GM12878 (cell line): Measurements from ENCODE around the gene SMARCE1. TPM values are rescaled to one million over a fixed set of nuclear protein-coding genes. Genes with fewer than 3 reads are reported as not detected.

Experiments used
- ASH2L ChIP-seq: fragments of 300-600, 200-600 bp; sonication (generic); IDR thresholded peaks from 2 replicates; pipeline ENCODE4 v1.6.1; 2017; ENCODE audit warnings: low read depth, mild to moderate bottlenecking, borderline replicate concordance
- BACH1 ChIP-seq: fragments of 450-650 bp; IDR thresholded peaks from 2 replicates; pipeline ENCODE4 v1.6.1; 2017; ENCODE audit warnings: mild to moderate bottlenecking, borderline replicate concordance
- HDAC2 ChIP-seq: fragments of 200-600 bp; sonication (generic); IDR thresholded peaks from 2 replicates; pipeline ENCODE4 v1.6.1; 2017
- IKZF1 ChIP-seq: fragments of 450-650 bp; conservative IDR thresholded peaks from 2 replicates; pipeline ENCODE4 v1.6.1; 2017; ENCODE audit warnings: antibody characterized with exemption, mild to moderate bottlenecking
- MTA2 ChIP-seq: fragments of 450-650 bp; IDR thresholded peaks from 2 replicates; pipeline ENCODE4 v1.6.1; 2016; ENCODE audit warnings: low read depth, mild to moderate bottlenecking, moderate library complexity
- PML ChIP-seq: IDR thresholded peaks from 2 replicates; pipeline ENCODE4 v1.6.1; 2012; ENCODE audit warnings: low read length, inconsistent platforms
- RAD21 ChIP-seq: IDR thresholded peaks from 2 replicates; pipeline ENCODE4 v1.6.1; 2011; ENCODE audit warnings: mild to moderate bottlenecking, low read depth, low read length, moderate library complexity; ENCODE audit not compliant: insufficient read depth
- RBBP5 ChIP-seq: fragments of 200-600 bp; sonication (generic); conservative IDR thresholded peaks from 2 replicates; pipeline ENCODE4 v1.6.1; 2016
- RELA ChIP-seq: fragments of 450-650 bp; IDR thresholded peaks from 2 replicates; pipeline ENCODE4 v1.8.0; 2014; ENCODE audit warnings: borderline replicate concordance; ENCODE audit not compliant: partially characterized antibody
- RFX5 ChIP-seq: IDR thresholded peaks from 2 replicates; pipeline ENCODE4 v1.6.1; 2011; ENCODE audit warnings: low read depth, low read length, improper control_type of control experiment
- SREBF2 ChIP-seq: IDR thresholded peaks from 2 replicates; pipeline ENCODE4 v1.6.1; 2012; ENCODE audit warnings: mild to moderate bottlenecking, low read length
- TBL1XR1 ChIP-seq: IDR thresholded peaks from 2 replicates; pipeline ENCODE4 v1.6.1; 2012; ENCODE audit warnings: low read depth, low read length, improper control_type of control experiment
- YY1 ChIP-seq: IDR thresholded peaks from 2 replicates; pipeline ENCODE4 v1.6.1; 2011; ENCODE audit warnings: low read depth, mild to moderate bottlenecking, low read length
- ZBED1 ChIP-seq: IDR thresholded peaks from 2 replicates; pipeline ENCODE4 v1.6.1; 2016; ENCODE audit warnings: borderline replicate concordance
- ZNF217 ChIP-seq: fragments of 450-650 bp; IDR thresholded peaks from 2 replicates; pipeline ENCODE4 v1.6.1; 2017; ENCODE audit warnings: antibody characterized with exemption, mild to moderate bottlenecking
- polyA plus RNA-seq, 11 experiments: library from polyadenylated mRNA; depleted of rRNA in 4 of 11; unstranded in 6 of 11; stranded (reverse) in 5 of 11; fragments of >200 nt; fragmentation: Nextera tagmentation in 4 of 11; fragmentation: Illumina TruSeq in 1 of 11; extraction: Ambion mirVana in 4 of 11; extraction: Trizol in 1 of 11; gene quantifications; 1 replicate in 1 of 11; 2 replicates in 10 of 11; pipeline versions ENCODE4 v1.2.1 to v1.2.3, GENCODE V29; 2011 to 2016; ENCODE audit warnings: inconsistent platforms in 2 of 11, missing spikeins in 2 of 11, low read depth in 1 of 11
- total RNA-seq, 4 experiments: library from RNA; depleted of rRNA in 3 of 4; stranded (reverse); fragments of >200 nt in 3 of 4; fragmentation: Illumina TruSeq in 1 of 4; extraction: Trizol in 1 of 4; gene quantifications; 2 replicates each; pipeline versions ENCODE4 v1.2.1 to v1.2.3, GENCODE V29; 2013 to 2021
- TF ChIP-seq, protein P1 (sequence below): IDR thresholded peaks from 2 replicates; pipeline ENCODE4 v1.6.1; 2011; ENCODE audit warnings: low read depth, low read length, improper control_type of control experiment, borderline replicate concordance
- TF ChIP-seq, protein P2 (sequence below): fragments of 450-650 bp; IDR thresholded peaks from 2 replicates; pipeline ENCODE4 v1.6.1; 2016; ENCODE audit warnings: mild to moderate bottlenecking
- TF ChIP-seq, protein P3 (sequence below): fragments of 450-650 bp; formaldehyde crosslinking; IDR thresholded peaks from 2 replicates; pipeline ENCODE4 v1.4.0; 2022; ENCODE audit warnings: mild to moderate bottlenecking, moderate library complexity
- TF ChIP-seq, protein P4 (sequence below): fragments of 450-650 bp; IDR thresholded peaks from 2 replicates; pipeline ENCODE4 v1.6.1; 2014; ENCODE audit warnings: mild to moderate bottlenecking
- TF ChIP-seq, protein P5 (sequence below): fragments of 150-350 bp; IDR thresholded peaks from 2 replicates; pipeline ENCODE4 v1.6.1; 2016; ENCODE audit warnings: low read depth, low read length
- TF ChIP-seq, protein P6 (sequence below): IDR thresholded peaks from 2 replicates; pipeline ENCODE4 v1.6.1; 2011; ENCODE audit warnings: mild to moderate bottlenecking, low read depth, low read length, moderate library complexity; ENCODE audit not compliant: insufficient replicate concordance

The SMARCE1 gene
- total and polyA plus RNA-seq, 10 of the 15 experiments (the other 5 are each of a cell fraction or from before 2014, with no cell fraction given): 87.9 to 191 (median 132) TPM

DNA sequence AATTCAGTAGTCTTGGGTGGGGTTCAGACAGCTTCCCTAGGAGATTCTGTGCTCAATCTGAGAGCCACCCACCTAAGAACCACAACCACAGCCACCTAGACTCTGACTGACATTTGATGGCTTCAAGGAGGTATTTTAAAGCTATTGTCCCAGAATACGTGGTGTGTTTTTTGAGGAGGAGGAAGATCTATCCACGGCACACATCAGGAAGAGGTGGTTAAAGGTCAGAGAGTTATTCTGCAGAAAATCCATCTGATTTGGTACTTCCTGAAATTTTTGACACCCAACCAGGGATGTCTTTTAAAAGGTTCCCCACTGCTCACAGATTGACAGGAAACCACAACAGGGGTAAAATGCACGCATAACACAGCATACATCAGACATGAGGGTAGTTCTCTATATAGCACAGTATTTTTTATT, 25.1 kb downstream of the SMARCE1 start (continued):
- TF ChIP-seq, protein P1, sequence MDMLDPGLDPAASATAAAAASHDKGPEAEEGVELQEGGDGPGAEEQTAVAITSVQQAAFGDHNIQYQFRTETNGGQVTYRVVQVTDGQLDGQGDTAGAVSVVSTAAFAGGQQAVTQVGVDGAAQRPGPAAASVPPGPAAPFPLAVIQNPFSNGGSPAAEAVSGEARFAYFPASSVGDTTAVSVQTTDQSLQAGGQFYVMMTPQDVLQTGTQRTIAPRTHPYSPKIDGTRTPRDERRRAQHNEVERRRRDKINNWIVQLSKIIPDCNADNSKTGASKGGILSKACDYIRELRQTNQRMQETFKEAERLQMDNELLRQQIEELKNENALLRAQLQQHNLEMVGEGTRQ: no peak
- TF ChIP-seq, protein P2, sequence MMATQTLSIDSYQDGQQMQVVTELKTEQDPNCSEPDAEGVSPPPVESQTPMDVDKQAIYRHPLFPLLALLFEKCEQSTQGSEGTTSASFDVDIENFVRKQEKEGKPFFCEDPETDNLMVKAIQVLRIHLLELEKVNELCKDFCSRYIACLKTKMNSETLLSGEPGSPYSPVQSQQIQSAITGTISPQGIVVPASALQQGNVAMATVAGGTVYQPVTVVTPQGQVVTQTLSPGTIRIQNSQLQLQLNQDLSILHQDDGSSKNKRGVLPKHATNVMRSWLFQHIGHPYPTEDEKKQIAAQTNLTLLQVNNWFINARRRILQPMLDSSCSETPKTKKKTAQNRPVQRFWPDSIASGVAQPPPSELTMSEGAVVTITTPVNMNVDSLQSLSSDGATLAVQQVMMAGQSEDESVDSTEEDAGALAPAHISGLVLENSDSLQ: peak; percentile 78
- TF ChIP-seq IKZF1 (peak; percentile 55; the same call in 1 of the 2 replicates), HDAC2 (no peak), BACH1 (no peak), RAD21 (no peak), RELA (no peak), ZNF217 (no peak), ZBED1 (no peak), PML (no peak), ASH2L (no peak), RBBP5 (no peak), RFX5 (no peak), TBL1XR1 (no peak), SREBF2 (no peak), YY1 (no peak), MTA2 (0 out of 2 replicates have a peak, but pooled peaks have one; percentile 22)
- TF ChIP-seq, protein P3, sequence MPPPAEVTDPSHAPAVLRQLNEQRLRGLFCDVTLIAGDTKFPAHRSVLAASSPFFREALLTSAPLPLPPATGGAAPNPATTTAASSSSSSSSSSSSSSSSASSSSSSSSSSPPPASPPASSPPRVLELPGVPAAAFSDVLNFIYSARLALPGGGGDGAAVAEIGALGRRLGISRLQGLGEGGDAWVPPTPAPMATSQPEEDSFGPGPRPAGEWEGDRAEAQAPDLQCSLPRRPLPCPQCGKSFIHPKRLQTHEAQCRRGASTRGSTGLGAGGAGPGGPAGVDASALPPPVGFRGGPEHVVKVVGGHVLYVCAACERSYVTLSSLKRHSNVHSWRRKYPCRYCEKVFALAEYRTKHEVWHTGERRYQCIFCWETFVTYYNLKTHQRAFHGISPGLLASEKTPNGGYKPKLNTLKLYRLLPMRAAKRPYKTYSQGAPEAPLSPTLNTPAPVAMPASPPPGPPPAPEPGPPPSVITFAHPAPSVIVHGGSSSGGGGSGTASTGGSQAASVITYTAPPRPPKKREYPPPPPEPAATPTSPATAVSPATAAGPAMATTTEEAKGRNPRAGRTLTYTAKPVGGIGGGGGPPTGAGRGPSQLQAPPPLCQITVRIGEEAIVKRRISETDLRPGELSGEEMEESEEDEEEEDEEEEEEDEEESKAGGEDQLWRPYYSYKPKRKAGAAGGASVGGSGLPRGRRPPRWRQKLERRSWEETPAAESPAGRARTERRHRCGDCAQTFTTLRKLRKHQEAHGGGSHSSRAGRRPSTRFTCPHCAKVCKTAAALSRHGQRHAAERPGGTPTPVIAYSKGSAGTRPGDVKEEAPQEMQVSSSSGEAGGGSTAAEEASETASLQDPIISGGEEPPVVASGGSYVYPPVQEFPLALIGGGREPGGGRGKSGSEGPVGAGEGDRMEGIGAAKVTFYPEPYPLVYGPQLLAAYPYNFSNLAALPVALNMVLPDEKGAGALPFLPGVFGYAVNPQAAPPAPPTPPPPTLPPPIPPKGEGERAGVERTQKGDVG (CRISPR knock-in tag): no peak
- TF ChIP-seq, protein P4, sequence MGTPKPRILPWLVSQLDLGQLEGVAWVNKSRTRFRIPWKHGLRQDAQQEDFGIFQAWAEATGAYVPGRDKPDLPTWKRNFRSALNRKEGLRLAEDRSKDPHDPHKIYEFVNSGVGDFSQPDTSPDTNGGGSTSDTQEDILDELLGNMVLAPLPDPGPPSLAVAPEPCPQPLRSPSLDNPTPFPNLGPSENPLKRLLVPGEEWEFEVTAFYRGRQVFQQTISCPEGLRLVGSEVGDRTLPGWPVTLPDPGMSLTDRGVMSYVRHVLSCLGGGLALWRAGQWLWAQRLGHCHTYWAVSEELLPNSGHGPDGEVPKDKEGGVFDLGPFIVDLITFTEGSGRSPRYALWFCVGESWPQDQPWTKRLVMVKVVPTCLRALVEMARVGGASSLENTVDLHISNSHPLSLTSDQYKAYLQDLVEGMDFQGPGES: no peak
- TF ChIP-seq, protein P5, sequence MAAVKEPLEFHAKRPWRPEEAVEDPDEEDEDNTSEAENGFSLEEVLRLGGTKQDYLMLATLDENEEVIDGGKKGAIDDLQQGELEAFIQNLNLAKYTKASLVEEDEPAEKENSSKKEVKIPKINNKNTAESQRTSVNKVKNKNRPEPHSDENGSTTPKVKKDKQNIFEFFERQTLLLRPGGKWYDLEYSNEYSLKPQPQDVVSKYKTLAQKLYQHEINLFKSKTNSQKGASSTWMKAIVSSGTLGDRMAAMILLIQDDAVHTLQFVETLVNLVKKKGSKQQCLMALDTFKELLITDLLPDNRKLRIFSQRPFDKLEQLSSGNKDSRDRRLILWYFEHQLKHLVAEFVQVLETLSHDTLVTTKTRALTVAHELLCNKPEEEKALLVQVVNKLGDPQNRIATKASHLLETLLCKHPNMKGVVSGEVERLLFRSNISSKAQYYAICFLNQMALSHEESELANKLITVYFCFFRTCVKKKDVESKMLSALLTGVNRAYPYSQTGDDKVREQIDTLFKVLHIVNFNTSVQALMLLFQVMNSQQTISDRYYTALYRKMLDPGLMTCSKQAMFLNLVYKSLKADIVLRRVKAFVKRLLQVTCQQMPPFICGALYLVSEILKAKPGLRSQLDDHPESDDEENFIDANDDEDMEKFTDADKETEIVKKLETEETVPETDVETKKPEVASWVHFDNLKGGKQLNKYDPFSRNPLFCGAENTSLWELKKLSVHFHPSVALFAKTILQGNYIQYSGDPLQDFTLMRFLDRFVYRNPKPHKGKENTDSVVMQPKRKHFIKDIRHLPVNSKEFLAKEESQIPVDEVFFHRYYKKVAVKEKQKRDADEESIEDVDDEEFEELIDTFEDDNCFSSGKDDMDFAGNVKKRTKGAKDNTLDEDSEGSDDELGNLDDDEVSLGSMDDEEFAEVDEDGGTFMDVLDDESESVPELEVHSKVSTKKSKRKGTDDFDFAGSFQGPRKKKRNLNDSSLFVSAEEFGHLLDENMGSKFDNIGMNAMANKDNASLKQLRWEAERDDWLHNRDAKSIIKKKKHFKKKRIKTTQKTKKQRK: no peak
- TF ChIP-seq, protein P6, sequence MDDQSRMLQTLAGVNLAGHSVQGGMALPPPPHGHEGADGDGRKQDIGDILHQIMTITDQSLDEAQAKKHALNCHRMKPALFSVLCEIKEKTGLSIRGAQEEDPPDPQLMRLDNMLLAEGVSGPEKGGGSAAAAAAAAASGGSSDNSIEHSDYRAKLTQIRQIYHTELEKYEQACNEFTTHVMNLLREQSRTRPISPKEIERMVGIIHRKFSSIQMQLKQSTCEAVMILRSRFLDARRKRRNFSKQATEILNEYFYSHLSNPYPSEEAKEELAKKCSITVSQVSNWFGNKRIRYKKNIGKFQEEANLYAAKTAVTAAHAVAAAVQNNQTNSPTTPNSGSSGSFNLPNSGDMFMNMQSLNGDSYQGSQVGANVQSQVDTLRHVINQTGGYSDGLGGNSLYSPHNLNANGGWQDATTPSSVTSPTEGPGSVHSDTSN: no peak
